NCI-H69 (cell line): ENCODE data around the gene DRAM1.
A peak's percentile ranks its signal among the peaks of the same experiment; 100 is the strongest.
"Not testable (repeated sequence)": the region's sequence is repeated elsewhere in the genome, so short reads cannot be mapped to it uniquely, and the experiment has no call there.

Source experiments
- DNase-seq: peaks from one replicate; lab custom pipeline; 2025; lab: John Stamatoyannopoulos, UW

DRAM1 gene

DNA sequence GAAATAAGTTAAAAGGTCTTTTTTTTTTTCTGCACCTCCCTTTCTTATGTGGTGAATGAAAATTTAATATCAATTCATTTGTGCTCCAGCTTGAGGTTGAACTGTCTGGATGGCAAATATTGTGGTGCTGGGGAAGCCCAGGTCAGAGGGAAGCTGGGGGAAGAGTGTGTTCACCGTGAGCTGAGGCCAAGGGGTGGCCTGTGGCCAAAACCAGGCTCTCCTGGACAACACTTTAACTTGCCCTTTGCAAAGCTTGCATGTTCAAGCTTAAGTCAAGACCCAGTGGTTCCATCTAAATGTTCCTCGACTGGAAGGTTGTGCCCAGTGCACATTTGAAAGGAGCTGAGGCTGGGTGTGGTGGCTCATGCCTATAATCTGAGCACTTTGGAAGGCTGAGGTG is 28.8 kb downstream of the DRAM1 start:
- no peak for DNase-seq

DNA sequence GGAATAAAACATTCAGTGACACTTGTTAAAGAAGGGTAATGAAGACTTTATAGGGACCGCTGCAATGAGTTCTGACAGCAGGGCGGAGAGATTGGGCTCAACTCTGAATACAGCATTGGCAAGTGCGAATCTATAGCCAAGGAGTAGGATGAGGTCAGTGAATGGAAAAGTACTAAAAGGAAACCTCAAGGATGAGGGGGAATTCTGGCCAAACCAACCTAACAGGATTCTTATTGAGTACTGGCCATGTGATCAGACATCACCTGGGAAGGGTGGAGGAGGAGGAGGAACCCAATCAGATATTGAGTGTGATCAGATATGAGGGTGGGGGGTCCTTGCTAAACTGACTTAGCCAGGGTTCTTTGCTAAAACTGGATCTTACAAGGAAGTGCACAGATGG is 31.0 kb downstream of the DRAM1 start:
- no peak for DNase-seq

DNA sequence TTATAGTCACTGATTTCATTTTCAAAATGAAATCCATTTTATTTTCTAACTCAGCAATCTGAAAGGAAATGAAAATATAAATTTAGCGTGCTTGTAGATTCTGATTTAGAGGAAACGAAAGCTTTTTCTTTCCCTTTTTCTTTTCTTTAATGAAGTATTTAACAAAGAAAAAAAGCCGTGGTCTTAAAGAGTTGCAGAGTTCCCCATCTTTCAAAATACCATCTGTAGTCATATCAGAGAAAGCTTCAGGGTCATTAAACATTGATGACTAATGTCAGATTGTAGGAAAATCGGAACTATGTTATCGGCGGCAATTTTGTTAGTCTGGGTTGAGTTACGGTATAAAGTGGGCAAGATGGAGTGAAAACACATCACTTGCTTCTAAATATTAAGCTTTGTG is 32.3 kb downstream of the DRAM1 start:
- no peak for DNase-seq

DNA sequence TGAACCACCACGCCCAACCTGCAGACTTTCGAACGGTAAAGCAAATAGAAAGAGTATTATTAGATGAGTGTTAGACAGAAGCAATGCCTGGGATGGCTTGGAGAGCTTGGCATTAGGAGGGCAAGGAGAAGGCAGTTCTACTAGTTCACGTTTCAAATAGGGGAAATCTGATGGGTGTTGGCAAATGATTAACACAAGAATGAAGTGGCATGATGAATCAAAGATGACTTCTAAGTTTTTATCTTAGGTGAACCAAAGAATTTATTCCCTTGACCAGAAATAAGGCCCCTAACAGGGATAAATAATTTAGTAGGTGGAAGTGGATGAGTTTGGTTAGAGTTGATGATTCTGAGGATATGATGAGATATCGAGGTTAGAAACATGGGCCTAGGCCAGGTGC is 38.5 kb downstream of the DRAM1 start:
- DNase-seq = no peak

DNA sequence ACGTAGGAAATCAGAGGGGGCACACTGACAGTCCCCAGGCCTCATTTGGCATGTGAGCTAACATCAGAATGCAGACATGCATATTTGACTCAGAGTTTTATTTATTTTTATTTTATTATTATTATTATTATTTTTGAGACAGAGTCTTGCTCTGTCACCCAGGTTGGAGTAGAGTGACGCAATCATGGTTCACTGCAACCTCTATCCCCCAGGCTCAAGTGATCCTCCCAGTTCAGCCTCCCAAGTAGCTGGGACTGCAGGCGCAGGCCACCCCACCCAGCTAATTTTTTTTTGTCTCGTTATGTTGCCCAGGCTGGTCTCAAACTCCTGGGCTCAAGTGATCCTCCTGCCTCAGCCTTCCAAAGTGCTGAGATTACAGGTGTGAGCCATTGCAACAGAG is 41.4 kb downstream of the DRAM1 start:
- not testable (repeated sequence) for DNase-seq

DNA sequence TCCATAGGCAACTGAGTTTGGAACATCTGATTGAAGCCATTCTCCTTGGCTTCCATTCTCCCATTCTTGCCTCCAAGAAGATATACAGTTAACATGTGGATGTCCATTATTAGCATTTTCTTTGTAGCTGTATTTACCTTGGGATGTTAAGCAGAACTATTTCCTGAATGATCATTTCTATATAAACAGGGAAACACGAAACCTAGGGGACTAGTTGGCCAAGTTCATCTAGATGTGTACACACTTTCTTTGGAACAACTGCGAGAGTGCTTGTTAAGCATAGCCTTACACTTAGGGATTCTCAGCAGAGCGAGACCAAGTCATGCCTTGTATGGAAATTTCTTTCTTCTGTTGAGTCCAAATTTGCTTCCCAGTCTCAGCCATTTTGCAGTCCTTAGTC is 42.1 kb downstream of the DRAM1 start:
- DNase-seq = no peak

DNA sequence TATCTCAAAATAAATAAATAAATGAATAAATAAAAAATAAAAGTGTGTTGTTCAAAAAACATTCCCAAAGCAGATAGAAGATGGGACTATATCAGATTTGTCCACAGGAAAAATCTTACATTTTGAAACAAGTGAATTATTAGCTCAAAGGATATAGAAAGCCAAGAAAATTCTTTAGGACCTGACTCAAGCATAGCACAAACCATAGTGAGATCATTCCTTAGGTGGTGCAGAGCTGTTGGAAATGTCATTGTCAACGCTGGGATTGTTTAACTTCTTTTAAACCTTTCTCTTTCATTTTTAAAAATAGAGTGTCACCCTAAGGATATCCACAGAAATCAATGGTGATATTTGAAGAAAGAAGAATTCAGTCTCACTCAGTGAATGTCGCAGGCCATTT is 43.5 kb downstream of the DRAM1 start:
- DNase-seq = no peak

DNA sequence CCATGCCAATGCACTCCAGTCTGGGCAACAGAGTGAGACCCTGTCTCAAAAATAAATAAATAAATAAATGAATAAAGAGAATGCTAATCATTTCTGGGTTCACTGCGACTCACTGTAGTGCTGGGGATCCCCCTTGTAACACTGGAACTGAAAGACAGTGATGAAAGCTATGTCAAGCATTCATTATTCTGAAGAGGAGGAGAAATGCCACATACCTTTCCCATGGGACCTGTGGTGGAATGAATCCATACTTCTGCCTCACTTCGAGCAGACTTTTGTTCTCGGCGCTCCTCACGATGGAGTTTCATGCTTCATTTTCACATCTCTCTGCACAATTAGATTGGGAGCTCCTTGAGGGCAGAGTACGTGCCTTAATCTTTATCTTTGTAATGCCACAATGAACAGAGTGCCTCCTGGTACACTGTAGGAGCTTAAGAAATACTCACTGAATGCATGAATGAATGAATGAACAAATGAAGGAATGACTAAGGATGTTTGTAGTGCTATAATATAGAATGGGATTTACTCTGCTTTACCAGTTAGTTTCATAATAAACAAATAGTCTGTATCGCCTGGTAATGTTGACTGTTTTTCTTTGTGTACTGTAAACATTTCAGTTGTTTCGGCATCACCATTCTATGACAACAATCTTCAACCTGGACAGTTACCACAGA is 45.8 kb downstream of the DRAM1 start:
- no peak for DNase-seq

DNA sequence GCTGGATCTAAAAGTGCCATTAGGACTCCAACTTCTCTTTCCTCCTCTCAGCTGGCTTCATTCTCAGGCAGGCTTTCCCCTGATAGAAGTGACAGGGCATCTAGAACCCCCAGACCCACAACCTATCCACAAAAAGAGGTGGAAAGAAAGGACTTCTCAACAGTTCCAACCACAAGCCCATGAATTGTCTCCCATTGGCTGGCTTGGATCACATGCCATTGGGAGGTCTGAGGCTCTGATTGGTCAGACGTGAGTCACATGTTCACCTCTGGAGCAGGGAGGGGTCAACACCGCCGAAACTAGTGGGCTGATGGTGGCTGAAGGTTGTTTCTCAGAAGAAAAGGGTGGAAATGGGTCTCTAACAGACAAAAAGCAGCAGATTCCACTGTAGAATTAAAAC is 47.2 kb downstream of the DRAM1 start:
- DNase-seq = peak; percentile 12

DNA sequence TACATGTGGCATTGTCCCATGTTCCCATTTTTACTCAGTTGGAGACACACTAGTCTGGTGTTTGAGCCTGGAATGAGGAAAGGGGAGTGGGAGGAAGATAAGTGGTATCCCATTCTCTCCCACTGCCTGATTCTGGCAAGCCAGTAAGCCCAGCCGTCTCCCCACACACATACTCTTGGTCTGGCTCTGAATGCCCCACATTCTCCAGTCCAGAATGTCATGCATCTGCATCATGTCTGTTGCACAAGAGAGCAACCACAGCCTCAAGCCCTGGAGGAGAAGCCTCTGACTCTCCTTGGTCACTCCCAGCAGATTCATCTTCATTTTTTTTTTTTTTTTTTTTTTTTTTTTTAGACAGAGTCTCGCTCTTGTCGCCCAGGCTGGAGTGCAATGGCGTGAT is 48.0 kb downstream of the DRAM1 start:
- DNase-seq = no peak

DNA sequence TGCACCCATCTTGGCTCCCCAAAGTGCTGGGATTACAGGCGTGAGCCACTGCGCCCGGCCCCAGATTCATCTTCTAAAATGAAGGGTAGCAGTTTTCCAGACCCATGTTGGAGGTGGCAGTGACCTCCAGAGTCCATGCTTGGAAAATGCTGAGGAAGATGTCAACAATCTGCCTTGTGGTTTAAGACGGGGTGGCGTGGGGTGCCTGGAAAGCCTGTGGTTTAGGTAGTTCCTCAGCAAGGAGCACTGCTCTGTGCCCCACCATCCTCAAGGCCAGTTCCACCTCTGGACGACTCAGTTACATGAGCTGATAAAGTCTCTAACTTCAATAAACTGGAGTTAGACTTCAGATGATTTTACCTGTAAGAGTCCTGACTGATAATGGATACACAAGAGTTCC is 48.6 kb downstream of the DRAM1 start:
- no peak for DNase-seq

DNA sequence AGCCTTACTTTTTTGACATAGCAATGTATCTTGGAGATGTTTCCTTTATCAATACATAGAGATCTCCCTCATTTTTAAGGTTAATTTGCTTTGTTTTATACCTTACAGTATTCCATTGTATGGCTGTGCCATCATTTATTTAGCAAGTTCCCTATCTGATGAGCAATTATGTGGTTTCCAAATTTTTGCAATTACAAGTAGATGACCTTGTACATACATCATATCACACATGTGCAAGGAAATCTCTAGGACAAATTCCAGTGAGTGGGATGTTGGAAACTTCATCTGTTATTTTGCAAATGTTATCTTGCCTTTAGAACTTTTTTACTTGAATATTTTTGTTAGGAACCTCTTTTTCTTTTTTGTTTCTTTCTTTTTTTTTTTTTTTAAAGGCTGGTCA is 49.7 kb downstream of the DRAM1 start:
- no peak for DNase-seq

DNA sequence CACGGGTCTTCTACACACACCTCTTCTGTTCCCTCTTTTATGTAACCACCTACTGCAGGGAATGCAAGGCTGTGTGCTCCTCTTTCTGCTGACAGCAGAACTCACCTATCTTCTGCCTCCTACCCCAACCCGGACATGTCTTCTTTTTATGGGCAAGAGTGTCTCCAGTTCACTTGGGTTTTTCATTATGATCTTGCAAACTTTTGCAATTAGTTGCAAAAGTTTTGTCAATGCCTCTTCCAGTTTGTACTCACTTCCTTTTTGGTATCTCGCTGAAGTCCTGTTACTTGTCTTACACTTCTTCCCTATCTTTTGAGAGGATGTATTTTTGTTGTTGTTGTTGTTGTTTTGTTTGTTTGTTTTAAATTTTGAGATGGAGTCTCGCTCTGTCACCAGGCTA is 50.6 kb downstream of the DRAM1 start:
- no peak for DNase-seq

DNA sequence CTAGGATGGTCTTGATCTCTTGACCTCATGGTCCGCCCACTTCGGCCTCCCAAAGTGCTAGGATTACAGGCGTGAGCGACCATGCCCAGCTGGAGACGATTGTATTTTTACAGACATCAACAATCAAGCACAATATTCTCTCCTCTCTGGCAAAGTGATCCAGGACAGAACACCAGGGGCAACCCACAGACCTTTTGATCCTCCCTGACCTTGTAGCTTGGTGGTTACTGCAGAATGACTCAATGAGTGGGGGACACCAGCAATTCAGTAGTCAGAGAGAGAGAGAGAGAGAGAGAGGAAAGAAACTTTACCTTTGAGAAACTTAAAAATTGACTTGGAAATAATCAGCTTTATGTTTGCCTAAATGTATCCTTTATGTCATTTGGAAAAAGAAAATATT is 51.2 kb downstream of the DRAM1 start:
- no peak for DNase-seq

DNA sequence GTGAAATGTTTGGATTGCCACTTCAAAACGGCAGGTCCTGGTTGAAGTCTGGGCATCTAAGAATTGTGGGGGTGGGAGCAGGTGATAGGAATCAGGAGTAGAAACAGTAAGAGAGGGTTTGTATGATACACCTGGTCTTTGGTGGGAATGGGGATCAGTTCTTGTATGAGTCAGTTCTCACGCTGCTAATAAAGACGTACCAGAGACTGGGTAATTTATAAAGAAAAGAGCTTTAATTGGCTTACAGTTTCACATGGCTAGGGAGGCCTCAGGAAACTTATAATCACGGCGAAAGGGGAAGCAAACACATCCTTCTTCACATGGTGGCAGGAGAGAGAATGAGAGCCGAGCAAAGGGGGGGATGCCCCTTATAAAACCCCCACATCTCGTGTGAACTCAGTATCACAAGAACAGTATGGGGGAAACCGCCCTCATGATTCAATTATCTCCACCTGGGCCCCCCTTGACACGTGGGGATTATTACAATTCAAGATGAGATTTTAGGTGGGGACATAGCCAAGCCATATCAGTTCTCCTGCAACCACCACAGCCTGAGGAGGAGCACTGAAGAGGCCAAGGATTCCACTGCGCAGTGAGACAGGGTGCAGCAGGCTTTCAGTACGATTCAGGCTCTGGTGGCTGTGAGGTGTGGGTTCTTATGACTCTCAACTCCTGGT is 52.1 kb downstream of the DRAM1 start:
- no peak for DNase-seq

DNA sequence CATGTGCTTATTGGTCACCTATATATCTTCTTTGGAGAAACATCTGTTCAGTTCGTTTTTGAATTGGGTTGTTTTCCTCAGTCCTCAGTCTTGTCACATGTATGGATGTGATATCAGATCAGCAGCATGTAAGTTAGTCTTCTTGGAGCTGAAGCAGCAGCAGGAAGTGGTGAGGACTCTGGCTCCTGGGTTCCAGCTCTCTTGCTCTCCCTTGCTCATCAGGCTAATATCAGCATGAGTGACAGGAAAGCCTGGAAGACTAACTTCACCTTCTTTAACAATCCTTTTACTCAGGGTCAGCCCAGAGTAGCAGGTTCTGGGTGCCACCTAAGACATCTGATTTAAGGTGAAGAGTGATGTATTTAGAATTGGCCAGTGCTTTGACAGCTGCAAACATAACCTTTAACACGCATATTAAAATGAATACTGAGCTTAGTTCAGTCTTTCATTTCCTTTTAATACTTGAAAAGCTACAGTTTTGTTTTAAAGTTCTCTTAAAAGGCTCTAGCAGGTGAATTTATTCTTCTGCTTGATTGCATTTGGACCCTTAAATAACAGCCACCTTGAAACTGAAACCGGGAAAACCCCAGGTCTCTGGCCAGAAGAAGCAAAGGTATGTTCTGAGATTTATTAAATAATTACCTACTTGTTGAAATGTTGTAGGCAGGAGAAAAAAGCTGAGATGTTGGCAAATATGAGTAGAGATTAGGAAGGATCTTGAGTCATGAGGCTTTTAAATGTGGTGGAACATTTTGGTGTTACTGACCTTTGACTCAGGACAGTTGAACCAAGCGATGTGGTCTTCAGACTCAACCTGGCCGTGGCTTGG is 54.3 kb downstream of the DRAM1 start:
- no peak for DNase-seq

DNA sequence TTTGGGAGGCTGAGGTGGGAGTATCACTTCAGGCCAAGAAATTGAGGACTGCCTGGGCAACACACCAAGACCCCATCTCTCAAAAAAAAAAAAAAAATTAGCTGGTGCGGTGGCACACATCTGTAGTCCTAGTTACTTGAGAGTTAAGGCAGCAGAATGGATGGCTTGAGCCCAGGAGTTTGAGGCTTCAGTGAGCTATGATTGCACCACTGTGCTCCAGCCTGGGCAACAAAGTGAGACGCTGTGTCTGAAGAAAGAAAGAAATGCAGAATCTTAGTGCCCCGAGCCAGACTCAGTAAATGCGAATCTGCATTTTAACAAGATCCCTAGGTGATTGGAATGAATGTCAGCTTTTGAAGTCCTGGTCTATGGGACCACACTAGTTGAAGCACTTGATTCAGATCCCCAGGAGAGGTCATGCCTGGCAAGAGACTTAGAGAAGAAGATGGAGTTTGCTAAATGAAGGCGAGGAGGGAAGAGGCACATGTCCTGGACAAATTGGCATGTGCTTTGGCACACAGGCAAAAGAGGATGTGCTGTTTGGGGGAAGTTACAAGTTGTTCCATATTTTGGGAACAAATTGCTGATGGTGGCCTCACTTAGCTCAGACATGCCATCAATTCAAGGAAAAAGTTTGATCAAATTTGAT is 56.6 kb downstream of the DRAM1 start:
- no peak for DNase-seq

DNA sequence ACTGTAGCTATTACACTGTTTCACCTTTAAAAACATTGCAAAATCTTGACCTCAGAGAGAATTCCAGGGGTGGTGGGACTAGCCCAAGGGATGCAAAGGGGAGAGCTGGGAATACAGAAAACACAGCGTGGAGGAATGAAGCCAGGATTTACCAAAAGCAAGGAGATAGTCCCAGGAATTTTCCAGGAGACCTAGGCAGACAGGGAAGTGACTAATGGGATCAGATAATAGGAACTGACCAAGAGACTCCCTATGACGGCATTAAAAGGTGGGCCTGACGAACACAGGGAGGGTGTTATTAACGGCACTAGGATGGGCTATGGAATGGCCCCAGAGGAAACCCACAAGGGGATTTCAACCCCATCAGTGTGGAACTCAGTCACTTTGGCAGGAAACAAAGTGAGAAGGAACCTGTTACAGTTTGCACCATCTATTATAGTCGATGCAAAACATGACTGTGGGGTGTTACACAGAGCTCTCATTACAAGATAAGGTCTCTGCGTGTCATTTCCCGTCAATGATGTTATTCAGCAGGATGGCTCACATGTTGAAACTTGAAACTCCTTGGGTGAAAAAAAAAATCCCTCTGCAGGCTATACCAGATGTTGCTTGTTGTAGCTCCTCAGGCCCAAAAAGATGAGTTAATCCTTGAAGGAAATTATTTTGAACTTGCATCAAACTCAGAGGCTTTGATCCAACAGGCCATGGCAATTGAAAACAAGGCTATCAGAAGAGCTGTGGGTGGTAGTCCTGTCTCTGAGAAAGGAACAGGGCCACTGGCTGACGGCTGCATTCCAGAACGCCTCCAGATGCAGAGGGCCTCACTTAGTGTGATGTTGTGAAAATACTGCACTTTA is 58.7 kb downstream of the DRAM1 start:
- peak; percentile 80 for DNase-seq

DNA sequence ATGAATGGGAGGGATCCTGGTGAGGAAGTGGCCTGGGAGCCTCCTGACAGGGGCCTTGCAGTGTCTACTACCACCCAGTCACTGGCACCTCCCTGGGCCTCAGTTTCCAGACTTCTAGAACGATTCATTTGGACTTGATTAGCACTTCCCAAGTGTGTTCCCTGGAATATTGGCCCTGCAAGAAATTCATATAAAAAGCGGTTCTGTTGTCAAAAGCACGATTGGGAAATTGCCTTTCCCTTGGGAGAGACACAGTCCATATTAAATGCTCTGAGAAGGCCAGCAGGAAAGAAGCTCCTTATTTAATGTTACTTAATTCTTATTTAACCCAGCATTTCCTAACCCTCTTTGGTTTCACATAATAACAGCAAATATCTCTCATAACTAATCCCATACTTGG is 61.9 kb downstream of the DRAM1 start:
- DNase-seq = no peak

DNA sequence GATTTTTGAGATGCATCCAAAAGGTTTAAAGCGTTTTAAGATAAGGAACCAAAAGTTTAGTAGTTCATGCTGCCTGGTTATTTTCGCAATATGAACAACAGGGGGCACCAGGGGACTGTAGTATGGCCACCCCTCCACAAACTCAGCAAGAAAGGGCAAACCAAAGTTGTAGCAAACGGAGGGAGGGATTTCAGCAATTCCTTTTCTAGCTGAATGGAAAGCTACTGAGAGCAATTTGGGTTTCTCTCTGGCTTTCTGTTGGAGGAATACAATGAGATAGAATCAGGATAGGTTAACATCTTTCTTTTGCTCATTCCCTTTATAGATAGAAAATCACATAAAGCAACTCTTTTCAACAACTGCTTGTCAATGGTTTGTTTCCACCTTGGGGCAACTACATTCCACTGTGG is 62.5 kb downstream of the DRAM1 start:
- DNase-seq = peak; percentile 76

DNA sequence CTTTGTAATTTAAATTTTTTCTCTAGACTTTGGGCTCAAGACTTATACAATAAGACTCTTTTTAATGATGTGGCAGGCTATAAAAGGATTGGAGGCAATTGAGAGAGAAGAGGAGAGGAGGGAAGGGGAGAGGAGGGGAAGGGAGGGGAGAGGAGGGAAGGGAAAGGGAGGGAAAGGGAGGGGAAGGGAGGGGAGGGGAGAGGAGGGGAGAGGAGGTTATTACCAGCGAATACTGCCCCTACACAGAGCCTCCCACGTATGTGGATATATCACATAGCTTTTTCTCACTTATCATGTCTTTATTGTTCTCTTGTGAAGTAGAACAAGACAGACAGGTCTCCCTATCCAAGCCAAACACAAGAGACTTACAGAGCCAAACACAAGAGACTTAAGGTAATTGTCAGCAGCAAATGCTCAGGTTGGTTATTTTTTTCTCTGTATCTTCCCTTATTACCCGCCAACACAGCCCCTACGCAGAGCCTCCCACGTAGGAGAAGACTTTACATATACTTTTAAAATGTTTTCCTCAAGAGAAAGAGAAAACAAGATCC is 63.1 kb downstream of the DRAM1 start:
- no peak for DNase-seq
